GM12878 (cell line): ENCODE results near the gene STARD3.

ENCODE experiments used
- KDM1A ChIP-seq: fragments of 200-600 bp; sonication (generic); IDR thresholded peaks from 2 replicates; pipeline ENCODE4 v1.6.1; 2016; ENCODE audit warnings: borderline replicate concordance
- SUPT20H ChIP-seq: IDR thresholded peaks from 2 replicates; pipeline ENCODE4 v1.6.1; 2011; ENCODE audit warnings: low read depth, mild to moderate bottlenecking, low read length, moderate library complexity, borderline replicate concordance; ENCODE audit not compliant: control insufficient read depth

GRCh38 chr17:39623356-39623950 is 13.5 kb upstream of the STARD3 start:
- no peak for TF ChIP-seq KDM1A
- no peak for TF ChIP-seq SUPT20H
